ENCODE data around the gene PDCD2L.
"Not testable (repeated sequence)": the region's sequence is repeated elsewhere in the genome, so short reads cannot be mapped to it uniquely, and the experiment has no call there.

Gene PDCD2L

GRCh38 chr19:34381399-34382251 is 22.6 kb upstream of the PDCD2L start:
- TF ChIP-seq CTCF (IDR thresholded peaks at IDR 0.05; ENCODE audit: low read depth, low read length) (no peak), POLR2A (IDR thresholded peaks at IDR 0.05; ENCODE audit: extremely low read depth, insufficient read length) (no peak), MAX (IDR thresholded peaks at IDR 0.05; ENCODE audit: low read depth, low read length) (no peak), MYC (IDR thresholded peaks at IDR 0.05; ENCODE audit: low read depth, low read length) (no peak)
- no peak for DNase-seq (ENCODE audit: low read depth)
- no peak overlapping the region for H3K4me3 ChIP-seq (ENCODE audit: low read depth, low read length)

- TF ChIP-seq MAX (IDR thresholded peaks at IDR 0.05; ENCODE audit: low read depth, low read length) (no peak), POLR2A (IDR thresholded peaks at IDR 0.05; ENCODE audit: extremely low read depth, insufficient read length) (no peak), CTCF (IDR thresholded peaks at IDR 0.05; ENCODE audit: low read depth, low read length) (no peak), MYC (IDR thresholded peaks at IDR 0.05; ENCODE audit: low read depth, low read length) (no peak)
- H3K4me3 ChIP-seq (ENCODE audit: low read depth, low read length): no peak overlapping the region
- no peak for DNase-seq (ENCODE audit: low read depth)
Measured at GRCh38 chr19:34382471-34382870, 21.7 kb upstream of the PDCD2L start.

GRCh38 chr19:34383599-34383998 is 20.6 kb upstream of the PDCD2L start:
- no peak for DNase-seq (ENCODE audit: low read depth)
- H3K4me3 ChIP-seq (ENCODE audit: low read depth, low read length): no peak overlapping the region
- no peak for TF ChIP-seq MAX (IDR thresholded peaks at IDR 0.05; ENCODE audit: low read depth, low read length)
- TF ChIP-seq CTCF (IDR thresholded peaks at IDR 0.05; ENCODE audit: low read depth, low read length): no peak
- TF ChIP-seq POLR2A (IDR thresholded peaks at IDR 0.05; ENCODE audit: extremely low read depth, insufficient read length): no peak
- TF ChIP-seq MYC (IDR thresholded peaks at IDR 0.05; ENCODE audit: low read depth, low read length): no peak

- H3K4me3 ChIP-seq (ENCODE audit: low read depth, low read length): no peak overlapping the region
- TF ChIP-seq MYC (IDR thresholded peaks at IDR 0.05; ENCODE audit: low read depth, low read length) (no peak), CTCF (IDR thresholded peaks at IDR 0.05; ENCODE audit: low read depth, low read length) (no peak), POLR2A (IDR thresholded peaks at IDR 0.05; ENCODE audit: extremely low read depth, insufficient read length) (no peak), MAX (IDR thresholded peaks at IDR 0.05; ENCODE audit: low read depth, low read length) (no peak)
- no peak for DNase-seq (ENCODE audit: low read depth)
Measured at GRCh38 chr19:34386645-34387445, 17.4 kb upstream of the PDCD2L start.

- TF ChIP-seq CTCF (IDR thresholded peaks at IDR 0.05; ENCODE audit: low read depth, low read length): no peak
- TF ChIP-seq MYC (IDR thresholded peaks at IDR 0.05; ENCODE audit: low read depth, low read length): no peak
- TF ChIP-seq MAX (IDR thresholded peaks at IDR 0.05; ENCODE audit: low read depth, low read length): no peak
- TF ChIP-seq POLR2A (IDR thresholded peaks at IDR 0.05; ENCODE audit: extremely low read depth, insufficient read length): no peak
- no peak overlapping the region for H3K4me3 ChIP-seq (ENCODE audit: low read depth, low read length)
- DNase-seq (ENCODE audit: low read depth): no peak
Measured at GRCh38 chr19:34387446-34387810, 16.8 kb upstream of the PDCD2L start.

GRCh38 chr19:34388745-34389144 is 15.5 kb upstream of the PDCD2L start:
- not testable (repeated sequence) for DNase-seq (ENCODE audit: low read depth); H3K4me3 ChIP-seq (ENCODE audit: low read depth, low read length)

All from NB4 (cell line).